Lower leg skin (tissue), 3 donors: Measurements from ENCODE around the gene C11orf58.

Experiments used
- POLR2A ChIP-seq, 2 donors: fragments of 450-650 bp; IDR thresholded peaks; one replicate each; pipeline ENCODE4 v1.6.1; 2016 to 2017; ENCODE audit warnings: antibody characterized with exemption in 2 of 2, mild to moderate bottlenecking in 1 of 2, moderate library complexity in 1 of 2
- TF ChIP-seq, protein P1 (sequence below), 3 donors: fragments of 450-650 bp; IDR thresholded peaks; one replicate each; pipeline ENCODE4 v1.5.1; 2016; ENCODE audit warnings: antibody characterized with exemption in 3 of 3, mild to moderate bottlenecking in 3 of 3, moderate library complexity in 2 of 3

DNA sequence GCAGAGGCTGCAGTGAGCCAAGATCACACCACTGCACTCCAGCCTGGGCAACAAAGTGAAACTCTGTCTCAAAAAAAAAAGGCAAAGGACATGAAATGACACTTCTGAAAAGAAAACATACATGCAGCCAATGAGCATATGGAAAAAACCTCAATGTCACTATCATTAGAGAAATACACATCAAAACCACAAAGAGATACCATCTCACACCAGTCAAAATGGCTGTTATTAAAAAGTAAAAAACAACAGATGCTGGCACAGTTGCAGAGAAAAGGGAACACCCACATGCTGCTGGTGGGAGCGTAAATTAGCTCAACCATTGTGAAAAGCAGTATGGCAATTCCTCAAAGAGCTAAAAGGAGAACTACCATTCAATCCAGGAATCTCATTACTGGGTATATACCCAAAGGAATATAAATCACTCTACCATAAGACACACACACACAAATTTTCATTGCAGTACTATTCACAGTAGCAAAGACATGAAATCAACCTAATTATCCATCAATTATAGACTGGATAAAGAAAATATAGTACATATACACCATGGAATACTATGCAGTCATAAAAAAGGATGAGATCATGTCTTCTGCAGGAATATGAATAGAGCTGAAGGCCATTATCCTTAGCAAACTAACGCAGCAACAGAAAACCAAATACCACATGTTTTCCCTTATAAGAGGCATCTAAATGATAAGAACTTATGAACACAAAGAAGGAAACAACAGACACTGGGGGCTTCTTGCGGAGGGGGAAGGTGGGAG is 15.7 kb upstream of the C11orf58 start:
- TF ChIP-seq POLR2A (IDR thresholded peaks at IDR 0.05) = no peak
- TF ChIP-seq, protein P1, sequence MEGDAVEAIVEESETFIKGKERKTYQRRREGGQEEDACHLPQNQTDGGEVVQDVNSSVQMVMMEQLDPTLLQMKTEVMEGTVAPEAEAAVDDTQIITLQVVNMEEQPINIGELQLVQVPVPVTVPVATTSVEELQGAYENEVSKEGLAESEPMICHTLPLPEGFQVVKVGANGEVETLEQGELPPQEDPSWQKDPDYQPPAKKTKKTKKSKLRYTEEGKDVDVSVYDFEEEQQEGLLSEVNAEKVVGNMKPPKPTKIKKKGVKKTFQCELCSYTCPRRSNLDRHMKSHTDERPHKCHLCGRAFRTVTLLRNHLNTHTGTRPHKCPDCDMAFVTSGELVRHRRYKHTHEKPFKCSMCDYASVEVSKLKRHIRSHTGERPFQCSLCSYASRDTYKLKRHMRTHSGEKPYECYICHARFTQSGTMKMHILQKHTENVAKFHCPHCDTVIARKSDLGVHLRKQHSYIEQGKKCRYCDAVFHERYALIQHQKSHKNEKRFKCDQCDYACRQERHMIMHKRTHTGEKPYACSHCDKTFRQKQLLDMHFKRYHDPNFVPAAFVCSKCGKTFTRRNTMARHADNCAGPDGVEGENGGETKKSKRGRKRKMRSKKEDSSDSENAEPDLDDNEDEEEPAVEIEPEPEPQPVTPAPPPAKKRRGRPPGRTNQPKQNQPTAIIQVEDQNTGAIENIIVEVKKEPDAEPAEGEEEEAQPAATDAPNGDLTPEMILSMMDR (IDR thresholded peaks at IDR 0.05) = no peak
